ENCODE data around the gene NKIRAS1. TPM values are rescaled to one million over a fixed set of nuclear protein-coding genes. Genes with fewer than 3 reads are reported as not detected.

NKIRAS1 gene
- 1 to 10 TPM; 3.6 to 3.9 TPM for total RNA-seq

DNA sequence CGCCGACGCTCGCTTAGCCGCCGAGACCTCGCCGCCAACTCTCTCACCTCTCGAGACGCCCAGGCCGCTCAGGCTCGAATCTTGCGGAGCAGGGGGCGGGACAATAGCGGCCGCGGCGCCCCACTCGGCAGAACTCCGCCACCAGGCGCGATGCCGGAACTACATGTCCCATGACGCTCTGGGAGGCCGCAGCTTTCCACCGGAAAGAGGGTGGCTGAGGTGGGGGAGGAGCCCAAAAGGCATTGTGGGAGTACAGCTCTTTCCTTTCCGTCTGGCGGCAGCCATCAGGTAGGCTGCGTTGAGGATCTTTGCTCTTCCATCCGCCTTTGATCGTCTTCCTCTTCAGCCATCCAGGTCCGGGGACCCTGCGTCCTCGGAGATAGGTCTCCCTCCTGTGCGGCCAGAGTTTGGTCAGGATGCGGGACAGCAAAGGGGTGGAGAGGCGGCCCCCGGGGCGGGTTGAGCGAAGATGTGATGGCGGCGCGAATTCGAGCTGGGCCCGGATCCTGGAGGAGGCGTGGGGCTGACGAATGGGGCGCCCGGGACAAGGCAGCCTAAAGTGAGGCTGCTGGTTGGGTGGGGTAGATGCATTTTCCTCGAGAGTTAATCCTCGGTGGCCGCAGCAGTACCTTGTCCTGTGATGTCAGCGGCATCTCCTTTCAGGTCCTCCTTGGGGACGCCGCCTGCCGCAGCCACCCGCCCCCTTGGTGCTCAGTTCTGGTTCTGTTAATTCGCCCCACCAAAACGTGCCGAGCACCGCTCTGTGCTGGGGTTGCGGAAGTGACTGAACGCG is at the start of gene NKIRAS1, which contains the start of gene RPL15:
NKIRAS1 (minus strand) TSS at position 105 of the 793 bp plus-strand sequence. CDS start 6,086 bp downstream, outside the sequence.
RPL15 (plus strand) TSS at position 247 of the 793 bp plus-strand sequence. CDS start 728 bp downstream, outside the sequence.
- Mint-ChIP-seq H3K27me3 (peaks cover 2% of the 10 kb centered on the region), H3K36me3 (ENCODE audit: low read depth) (peaks cover 46% of the 10 kb centered on the region), H3K4me1 (ENCODE audit: low read depth) (peaks cover 38% of the 10 kb centered on the region), H3K27ac (peak within 1 kb of the TSS; percentile 99), H3K9me3 (no peaks in the 10 kb centered on the region), H3K4me3 (peak within 1 kb of the TSS; percentile 99)
- ChIA-PET POLR2A (interaction anchor here (0.6 to 5.0 kb wide), 41 partner anchors 8 to 714 kb away, joined by 3 to 60 read pairs (median 4); partner anchors contain the start of genes NR1D2, UBE2E1 and UBE2E2), CTCF (interaction anchor here (0.9 to 1.2 kb wide), 4 partner anchors 10 to 29 kb away, joined by 3 read pairs; no protein-coding TSS in a partner anchor)
- TF ChIP-seq, protein P1, sequence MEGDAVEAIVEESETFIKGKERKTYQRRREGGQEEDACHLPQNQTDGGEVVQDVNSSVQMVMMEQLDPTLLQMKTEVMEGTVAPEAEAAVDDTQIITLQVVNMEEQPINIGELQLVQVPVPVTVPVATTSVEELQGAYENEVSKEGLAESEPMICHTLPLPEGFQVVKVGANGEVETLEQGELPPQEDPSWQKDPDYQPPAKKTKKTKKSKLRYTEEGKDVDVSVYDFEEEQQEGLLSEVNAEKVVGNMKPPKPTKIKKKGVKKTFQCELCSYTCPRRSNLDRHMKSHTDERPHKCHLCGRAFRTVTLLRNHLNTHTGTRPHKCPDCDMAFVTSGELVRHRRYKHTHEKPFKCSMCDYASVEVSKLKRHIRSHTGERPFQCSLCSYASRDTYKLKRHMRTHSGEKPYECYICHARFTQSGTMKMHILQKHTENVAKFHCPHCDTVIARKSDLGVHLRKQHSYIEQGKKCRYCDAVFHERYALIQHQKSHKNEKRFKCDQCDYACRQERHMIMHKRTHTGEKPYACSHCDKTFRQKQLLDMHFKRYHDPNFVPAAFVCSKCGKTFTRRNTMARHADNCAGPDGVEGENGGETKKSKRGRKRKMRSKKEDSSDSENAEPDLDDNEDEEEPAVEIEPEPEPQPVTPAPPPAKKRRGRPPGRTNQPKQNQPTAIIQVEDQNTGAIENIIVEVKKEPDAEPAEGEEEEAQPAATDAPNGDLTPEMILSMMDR (IDR thresholded peaks at IDR 0.05): peak; percentile 64
- DNase-seq (peak; percentile 98), ATAC-seq (peak; percentile 96)
- intact Hi-C loops (cut with micrococcal nuclease): loop anchor here (2.0 to 10.0 kb wide), 2 partner anchors 28 to 112 kb away; partner anchors contain the start of genes NR1D2 and UBE2E1

DNA sequence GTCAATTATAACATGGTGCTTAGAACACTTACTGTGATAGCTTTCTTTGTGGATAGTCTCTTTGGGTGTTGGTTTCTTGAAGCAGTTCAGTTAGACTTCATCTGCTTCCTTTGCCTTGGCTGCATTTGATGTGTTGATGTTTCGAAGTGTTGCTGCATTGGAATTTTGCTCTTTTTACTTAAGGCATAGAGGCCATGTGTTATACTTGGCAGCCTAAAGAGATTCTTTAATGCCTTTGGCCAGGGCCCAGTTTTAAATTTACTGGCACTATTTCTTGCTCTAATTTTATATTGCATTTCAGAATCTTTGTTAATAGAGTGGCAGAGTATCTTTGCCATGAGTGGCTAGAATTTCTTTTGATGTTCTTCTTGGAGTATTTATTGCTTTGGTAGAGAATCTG is 49.5 kb upstream of the NKIRAS1 start:
- Mint-ChIP-seq H3K9me3 (no peaks in the 10 kb centered on the region), H3K4me1 (ENCODE audit: low read depth) (peaks cover 6% of the 10 kb centered on the region), H3K27me3 (no peaks in the 10 kb centered on the region), H3K27ac (no peak overlapping the region), H3K36me3 (ENCODE audit: low read depth) (peaks cover 13% of the 10 kb centered on the region), H3K4me3 (no peak overlapping the region)
- TF ChIP-seq, protein P1 (IDR thresholded peaks at IDR 0.05): no peak
- DNase-seq (no peak), ATAC-seq (no peak)
- POLR2A ChIA-PET: no interaction called here
- CTCF ChIA-PET: no interaction called here
- intact Hi-C loops (cut with micrococcal nuclease): no loop called here

DNA sequence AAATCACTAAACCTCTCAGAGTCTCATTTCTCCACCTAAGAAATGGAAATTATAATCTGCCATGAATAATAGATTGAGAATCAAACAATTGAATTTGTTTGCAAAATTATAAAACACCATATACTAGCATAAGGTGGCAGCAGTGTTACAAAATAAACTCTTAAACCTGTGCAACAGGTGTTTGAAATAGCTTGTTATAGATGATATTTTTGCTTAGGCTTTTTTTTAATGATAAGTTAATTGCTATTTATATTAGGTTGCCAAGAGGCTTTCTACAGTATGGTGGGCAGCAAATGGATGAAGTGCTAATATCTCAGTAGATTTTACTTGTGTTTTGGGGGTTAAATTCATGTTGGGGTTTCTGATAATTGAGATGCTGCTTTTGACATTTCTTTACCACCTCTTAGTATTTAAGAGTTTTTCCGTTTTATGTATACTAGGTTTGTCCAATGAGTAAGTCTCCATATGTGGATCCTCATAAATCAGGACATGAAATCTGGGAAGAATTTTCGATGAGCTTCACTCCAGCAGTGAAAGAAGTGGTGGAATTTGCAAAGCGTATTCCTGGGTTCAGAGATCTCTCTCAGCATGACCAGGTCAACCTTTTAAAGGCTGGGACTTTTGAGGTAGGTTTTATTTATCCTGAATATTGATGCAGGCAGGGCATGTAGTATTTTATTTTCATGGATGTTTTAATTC is 47.9 kb upstream of the NKIRAS1 start:
- no peak overlapping the region for H3K4me3 Mint-ChIP-seq
- ATAC-seq: no peak
- intact Hi-C loops (cut with micrococcal nuclease): no loop called here
- H3K9me3 Mint-ChIP-seq: no peaks in the 10 kb centered on the region
- TF ChIP-seq, protein P1 (IDR thresholded peaks at IDR 0.05): no peak
- DNase-seq: no peak
- no peaks in the 10 kb centered on the region for H3K27me3 Mint-ChIP-seq
- H3K4me1 Mint-ChIP-seq (ENCODE audit: low read depth): peaks cover 7% of the 10 kb centered on the region
- POLR2A ChIA-PET: interaction anchor here (1.8 kb wide), 1 partner anchor 48 kb away, joined by 4 read pairs; the partner anchor contains the start of genes NKIRAS1 and RPL15
- peaks cover 13% of the 10 kb centered on the region for H3K36me3 Mint-ChIP-seq (ENCODE audit: low read depth)
- CTCF ChIA-PET: interaction anchor here (2.2 kb wide), 1 partner anchor 35 kb away, joined by 4 read pairs; no protein-coding TSS in a partner anchor
- H3K27ac Mint-ChIP-seq: no peak overlapping the region

DNA sequence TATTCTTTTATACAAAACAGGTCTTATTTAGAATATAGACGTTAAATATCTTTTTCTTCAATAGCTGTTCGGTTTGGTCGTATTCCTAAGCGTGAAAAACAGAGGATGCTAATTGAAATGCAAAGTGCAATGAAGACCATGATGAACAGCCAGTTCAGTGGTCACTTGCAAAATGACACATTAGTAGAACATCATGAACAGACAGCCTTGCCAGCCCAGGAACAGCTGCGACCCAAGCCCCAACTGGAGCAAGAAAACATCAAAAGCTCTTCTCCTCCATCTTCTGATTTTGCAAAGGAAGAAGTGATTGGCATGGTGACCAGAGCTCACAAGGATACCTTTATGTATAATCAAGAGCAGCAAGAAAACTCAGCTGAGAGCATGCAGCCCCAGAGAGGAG is 45.1 kb upstream of the NKIRAS1 start:
- intact Hi-C loops (cut with micrococcal nuclease): no loop called here
- Mint-ChIP-seq H3K27ac (no peak overlapping the region), H3K27me3 (no peaks in the 10 kb centered on the region), H3K9me3 (no peaks in the 10 kb centered on the region), H3K36me3 (ENCODE audit: low read depth) (peaks cover 13% of the 10 kb centered on the region), H3K4me3 (no peak overlapping the region), H3K4me1 (ENCODE audit: low read depth) (peaks cover 21% of the 10 kb centered on the region)
- POLR2A ChIA-PET: interaction anchor here (0.6 to 1.5 kb wide), 2 partner anchors 13 to 121 kb away, joined by 3 to 4 read pairs; no protein-coding TSS in a partner anchor
- no peak for ATAC-seq
- DNase-seq: no peak
- TF ChIP-seq, protein P1 (IDR thresholded peaks at IDR 0.05): no peak
- CTCF ChIA-PET: no interaction called here
